Measurements from ENCODE around the gene CSF1. TPM values are rescaled to one million over a fixed set of nuclear protein-coding genes. Genes with fewer than 3 reads are reported as not detected.

Gene CSF1
- total and polyA plus RNA-seq, 12 donors, result 6.3 to 26.2 (median 13.0) TPM

GRCh38 chr1:109883248-109883955 lies 27.2 kb upstream of the CSF1 start:
- 56 to 61% methylated on average over 9 of the region's 9 CpGs for WGBS, 2 donors
- intact Hi-C loops (cut with DNase I), result no loop called here
- DNase-seq, result peak in 1 of 2 donors; percentile 40

GRCh38 chr1:109884242-109884891 lies 26.3 kb upstream of the CSF1 start:
- Histone ChIP-seq H3K27me3 (no peaks in the 10 kb centered on the region), H3K9me3 (no peaks in the 10 kb centered on the region), H3K36me3 (no peaks in the 10 kb centered on the region), H3K4me1 (peaks cover 10 to 53% (median 26%) of the 10 kb centered on the region in 9 donors), H3K27ac (peak overlapping the region in 6 of 10 donors; percentile 7 to 71 (median 40)), H3K4me3 (no peak overlapping the region)
- WGBS, 2 donors, result 67 to 69% methylated on average over 8 of the region's 8 CpGs
- ATAC-seq, result peak in 1 of 8 donors; percentile 15
- no peak for DNase-seq
- intact Hi-C loops (cut with DNase I), result loop anchor here in 1 of 10 donors (2.0 kb wide), 1 partner anchor 20 kb away; no protein-coding TSS in a partner anchor
- TF ChIP-seq CTCF (IDR thresholded peaks at IDR 0.05), result no peak

More at GRCh38 chr1:109883248-109883955, 27.2 kb upstream of the CSF1 start:
- no peaks in the 10 kb centered on the region for H3K36me3 ChIP-seq
- H3K9me3 ChIP-seq, result no peaks in the 10 kb centered on the region
- TF ChIP-seq CTCF (IDR thresholded peaks at IDR 0.05), result no peak
- peaks cover 10 to 52% (median 26%) of the 10 kb centered on the region in 9 donors for H3K4me1 ChIP-seq
- H3K4me3 ChIP-seq, result no peak overlapping the region
- peak; percentile 60 to 81 (median 70) for ATAC-seq
- no peaks in the 10 kb centered on the region for H3K27me3 ChIP-seq
- H3K27ac ChIP-seq, result peak overlapping the region in 9 of 10 donors; percentile 7 to 71 (median 47)

- H3K36me3 ChIP-seq, result no peaks in the 10 kb centered on the region
- no peak overlapping the region for H3K4me3 ChIP-seq
- no peak for TF ChIP-seq CTCF (IDR thresholded peaks at IDR 0.05)
- H3K9me3 ChIP-seq, result no peaks in the 10 kb centered on the region
- no peak for ATAC-seq
- intact Hi-C loops (cut with DNase I), result loop anchor here in 1 of 10 donors (2.0 kb wide), 1 partner anchor 19 kb away; no protein-coding TSS in a partner anchor
- 82 to 87% methylated on average over 3 of the region's 3 CpGs for WGBS, 2 donors
- no peak for DNase-seq
- H3K27ac ChIP-seq, result peak overlapping the region in 1 of 10 donors; percentile 77
- H3K4me1 ChIP-seq, result peaks cover 10 to 53% (median 26%) of the 10 kb centered on the region in 9 donors
- H3K27me3 ChIP-seq, result no peaks in the 10 kb centered on the region
Observed at GRCh38 chr1:109885589-109885988, 25.1 kb upstream of the CSF1 start.

GRCh38 chr1:109886827-109887226 lies 23.8 kb upstream of the CSF1 start:
- Histone ChIP-seq H3K27me3 (no peaks in the 10 kb centered on the region), H3K36me3 (no peaks in the 10 kb centered on the region), H3K9me3 (no peaks in the 10 kb centered on the region), H3K4me1 (peaks cover 15 to 62% (median 39%) of the 10 kb centered on the region in 9 donors), H3K27ac (peak overlapping the region in 1 of 10 donors; percentile 77), H3K4me3 (no peak overlapping the region)
- intact Hi-C loops (cut with DNase I), result no loop called here
- WGBS, 2 donors, result 90 to 92% methylated on average over 5 of the region's 5 CpGs
- DNase-seq (no peak), ATAC-seq (no peak)
- TF ChIP-seq CTCF (IDR thresholded peaks at IDR 0.05), result no peak
